B cell (primary cell): ENCODE measurements around the gene NUBP2.

ENCODE experiments used
- CTCF ChIP-seq: fragments of 200-600 bp; IDR thresholded peaks from one replicate; pipeline ENCODE4 v1.8.0; 2022; ENCODE audit warnings: antibody characterized with exemption, mild to moderate bottlenecking
- EZH2 ChIP-seq: IDR thresholded peaks from 2 replicates; pipeline ENCODE4 v1.6.1; 2012; ENCODE audit warnings: borderline replicate concordance, low read depth, mild to moderate bottlenecking, moderate library complexity, low read length; ENCODE audit not compliant: insufficient read depth, poor library complexity, severe bottlenecking

DNA sequence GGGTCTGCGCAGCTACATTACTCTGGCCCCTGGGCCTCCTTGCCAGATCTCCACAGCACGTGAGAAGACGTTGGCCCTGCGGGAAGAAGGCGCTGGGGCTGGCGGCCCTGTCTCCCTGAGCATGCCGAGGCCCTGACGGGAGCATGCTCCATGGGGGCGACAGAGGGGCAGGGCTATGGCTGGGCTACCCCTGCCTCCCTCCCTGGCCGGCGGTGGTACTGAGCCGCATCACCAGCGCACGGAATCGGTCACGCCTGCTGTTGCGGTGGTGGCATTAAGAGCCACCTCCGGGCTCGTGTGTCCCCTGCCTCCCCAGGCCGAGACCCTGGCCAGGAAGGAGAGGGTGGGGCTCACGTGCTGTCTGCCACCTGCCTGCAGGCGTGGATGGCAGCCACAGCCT lies 48.6 kb upstream of the NUBP2 start:
- TF ChIP-seq CTCF (no peak), EZH2 (no peak)
